Measurements from ENCODE around the gene GFRAL. TPM values are rescaled to one million over a fixed set of nuclear protein-coding genes. Genes with fewer than 3 reads are reported as not detected.

The GFRAL gene, protein sequence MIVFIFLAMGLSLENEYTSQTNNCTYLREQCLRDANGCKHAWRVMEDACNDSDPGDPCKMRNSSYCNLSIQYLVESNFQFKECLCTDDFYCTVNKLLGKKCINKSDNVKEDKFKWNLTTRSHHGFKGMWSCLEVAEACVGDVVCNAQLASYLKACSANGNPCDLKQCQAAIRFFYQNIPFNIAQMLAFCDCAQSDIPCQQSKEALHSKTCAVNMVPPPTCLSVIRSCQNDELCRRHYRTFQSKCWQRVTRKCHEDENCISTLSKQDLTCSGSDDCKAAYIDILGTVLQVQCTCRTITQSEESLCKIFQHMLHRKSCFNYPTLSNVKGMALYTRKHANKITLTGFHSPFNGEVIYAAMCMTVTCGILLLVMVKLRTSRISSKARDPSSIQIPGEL
- total RNA-seq, result not detected

DNA sequence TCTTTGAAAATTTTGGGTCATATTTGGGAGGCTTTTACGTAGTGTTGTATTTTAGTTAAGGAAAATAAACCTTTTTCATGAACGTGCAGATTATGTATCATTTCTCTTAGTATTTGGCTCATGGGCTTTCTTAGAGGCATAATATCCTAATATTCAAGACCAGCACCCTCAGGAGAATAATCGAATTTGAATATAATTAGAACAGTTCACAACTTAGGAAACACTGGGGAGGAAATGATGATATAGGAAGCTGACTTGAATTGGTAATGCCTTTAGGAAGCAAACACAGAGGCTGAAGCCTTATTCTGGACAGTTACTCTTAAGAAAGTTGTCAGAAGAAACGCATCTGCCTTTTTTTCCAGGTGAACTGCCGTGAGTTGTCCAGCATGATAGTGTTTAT lies at the start of gene GFRAL:
GFRAL (plus strand) TSS at position 301 of the 400 bp plus-strand sequence; CDS start at position 387, 86 bp downstream.
- TF ChIP-seq POLR2A (IDR thresholded peaks at IDR 0.05), result no peak
- TF ChIP-seq, protein P1, sequence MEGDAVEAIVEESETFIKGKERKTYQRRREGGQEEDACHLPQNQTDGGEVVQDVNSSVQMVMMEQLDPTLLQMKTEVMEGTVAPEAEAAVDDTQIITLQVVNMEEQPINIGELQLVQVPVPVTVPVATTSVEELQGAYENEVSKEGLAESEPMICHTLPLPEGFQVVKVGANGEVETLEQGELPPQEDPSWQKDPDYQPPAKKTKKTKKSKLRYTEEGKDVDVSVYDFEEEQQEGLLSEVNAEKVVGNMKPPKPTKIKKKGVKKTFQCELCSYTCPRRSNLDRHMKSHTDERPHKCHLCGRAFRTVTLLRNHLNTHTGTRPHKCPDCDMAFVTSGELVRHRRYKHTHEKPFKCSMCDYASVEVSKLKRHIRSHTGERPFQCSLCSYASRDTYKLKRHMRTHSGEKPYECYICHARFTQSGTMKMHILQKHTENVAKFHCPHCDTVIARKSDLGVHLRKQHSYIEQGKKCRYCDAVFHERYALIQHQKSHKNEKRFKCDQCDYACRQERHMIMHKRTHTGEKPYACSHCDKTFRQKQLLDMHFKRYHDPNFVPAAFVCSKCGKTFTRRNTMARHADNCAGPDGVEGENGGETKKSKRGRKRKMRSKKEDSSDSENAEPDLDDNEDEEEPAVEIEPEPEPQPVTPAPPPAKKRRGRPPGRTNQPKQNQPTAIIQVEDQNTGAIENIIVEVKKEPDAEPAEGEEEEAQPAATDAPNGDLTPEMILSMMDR (IDR thresholded peaks at IDR 0.05), result no peak
- H3K36me3 ChIP-seq, result no peaks in the 10 kb centered on the region
- H3K4me3 ChIP-seq, result no peak within 1 kb of the TSS
- H3K27me3 ChIP-seq, result no peaks in the 10 kb centered on the region
- no peak for DNase-seq
- intact Hi-C loops (cut with DNase I; ENCODE audit: low total_unique reads), result no loop called here
- H3K9me3 ChIP-seq, result no peaks in the 10 kb centered on the region
- no peaks in the 10 kb centered on the region for H3K4me1 ChIP-seq
- H3K27ac ChIP-seq, result no peak within 1 kb of the TSS

DNA sequence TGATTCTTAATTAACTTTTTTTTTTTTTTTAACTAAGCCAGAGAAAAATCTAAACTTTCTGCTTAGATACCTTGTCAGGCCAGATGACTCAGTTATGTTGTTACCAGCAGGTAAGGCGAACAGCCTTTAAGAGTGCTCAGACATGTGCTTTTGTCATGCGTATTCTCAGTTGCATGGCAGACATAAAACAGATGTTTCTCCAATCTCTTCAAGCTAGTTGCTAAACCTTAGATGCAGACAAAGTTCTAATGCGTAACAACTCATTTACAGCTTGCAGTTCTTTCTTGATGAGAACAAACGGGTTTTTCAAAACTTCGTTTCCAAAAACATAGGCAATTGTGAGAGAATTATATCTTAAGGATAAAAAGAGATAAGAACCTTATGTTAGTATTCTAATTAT lies 49.6 kb upstream of the GFRAL start:
- no peak overlapping the region for H3K27ac ChIP-seq
- H3K4me3 ChIP-seq, result no peak overlapping the region
- H3K4me1 ChIP-seq, result no peaks in the 10 kb centered on the region
- TF ChIP-seq, protein P1 (IDR thresholded peaks at IDR 0.05), result no peak
- TF ChIP-seq POLR2A (IDR thresholded peaks at IDR 0.05), result no peak
- no peak for DNase-seq
- peaks cover 0 to 8% of the 10 kb centered on the region in 2 donors for H3K27me3 ChIP-seq
- intact Hi-C loops (cut with DNase I; ENCODE audit: low total_unique reads), result no loop called here
- no peaks in the 10 kb centered on the region for H3K36me3 ChIP-seq
- H3K9me3 ChIP-seq, result no peaks in the 10 kb centered on the region

DNA sequence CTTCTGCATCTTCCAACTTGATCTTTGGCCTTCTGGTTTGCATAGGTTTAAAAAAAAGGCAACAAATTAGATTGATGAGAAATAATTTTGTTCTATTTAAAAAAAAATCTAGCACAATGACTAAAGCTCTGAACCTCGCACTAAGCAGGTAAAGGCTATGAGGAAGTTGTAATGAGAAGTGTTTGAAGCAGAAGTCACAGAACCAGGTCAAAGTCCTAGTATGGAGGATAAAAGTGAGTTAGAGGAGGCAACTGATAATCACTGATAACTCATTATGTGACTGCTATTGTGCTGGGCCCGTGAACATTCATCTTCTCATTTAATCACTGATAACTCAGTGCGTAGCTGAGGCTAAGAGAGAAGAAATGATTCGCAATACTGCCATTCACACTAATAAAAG lies 46.1 kb upstream of the GFRAL start:
- Histone ChIP-seq H3K36me3 (no peaks in the 10 kb centered on the region), H3K4me3 (no peak overlapping the region), H3K9me3 (no peaks in the 10 kb centered on the region), H3K4me1 (no peaks in the 10 kb centered on the region), H3K27me3 (no peaks in the 10 kb centered on the region), H3K27ac (no peak overlapping the region)
- no peak for DNase-seq
- intact Hi-C loops (cut with DNase I; ENCODE audit: low total_unique reads), result no loop called here
- TF ChIP-seq, protein P1 (IDR thresholded peaks at IDR 0.05), result no peak

DNA sequence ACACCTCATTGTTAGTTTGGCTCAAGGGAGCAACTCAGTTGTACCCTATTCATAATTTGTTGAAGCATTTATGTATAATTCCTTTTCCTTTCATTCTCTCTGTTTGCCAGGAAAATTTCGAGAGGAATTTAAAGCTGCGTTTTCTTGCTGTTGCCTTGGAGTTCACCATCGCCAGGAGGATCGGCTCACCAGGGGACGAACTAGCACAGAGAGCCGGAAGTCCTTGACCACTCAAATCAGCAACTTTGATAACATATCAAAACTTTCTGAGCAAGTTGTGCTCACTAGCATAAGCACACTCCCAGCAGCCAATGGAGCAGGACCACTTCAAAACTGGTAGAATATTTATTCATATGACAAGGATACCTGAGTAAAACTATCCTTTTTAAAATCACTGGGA lies 45.2 kb upstream of the GFRAL start:
- no peaks in the 10 kb centered on the region for H3K9me3 ChIP-seq
- TF ChIP-seq, protein P1 (IDR thresholded peaks at IDR 0.05), result no peak
- TF ChIP-seq POLR2A (IDR thresholded peaks at IDR 0.05), result no peak
- intact Hi-C loops (cut with DNase I; ENCODE audit: low total_unique reads), result no loop called here
- no peak overlapping the region for H3K27ac ChIP-seq
- no peak overlapping the region for H3K4me3 ChIP-seq
- H3K27me3 ChIP-seq, result no peaks in the 10 kb centered on the region
- H3K4me1 ChIP-seq, result no peaks in the 10 kb centered on the region
- DNase-seq, result no peak
- no peaks in the 10 kb centered on the region for H3K36me3 ChIP-seq

DNA sequence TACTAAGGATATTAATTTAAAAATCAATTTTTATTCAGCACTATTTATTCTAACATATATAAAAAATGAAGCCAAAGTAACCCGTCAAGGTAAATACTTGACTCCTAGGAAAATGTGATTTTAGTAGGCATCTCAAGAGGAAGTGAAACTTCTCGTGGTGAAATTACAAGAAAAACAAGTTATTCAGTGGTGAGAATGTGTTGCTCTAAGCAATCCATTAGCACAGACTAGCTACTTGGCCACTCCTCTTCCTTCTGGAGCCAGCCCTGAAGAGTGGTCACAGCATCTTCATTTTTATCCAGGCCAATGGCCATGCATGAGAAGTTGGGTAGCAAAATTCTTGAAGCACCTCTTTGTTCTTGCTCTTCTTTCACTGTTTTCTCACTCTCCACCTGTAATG lies 40.4 kb upstream of the GFRAL start:
- H3K27ac ChIP-seq, result no peak overlapping the region
- DNase-seq, result no peak
- no peaks in the 10 kb centered on the region for H3K9me3 ChIP-seq
- no peak overlapping the region for H3K4me3 ChIP-seq
- intact Hi-C loops (cut with DNase I; ENCODE audit: low total_unique reads), result no loop called here
- no peak for TF ChIP-seq POLR2A (IDR thresholded peaks at IDR 0.05)
- TF ChIP-seq, protein P1 (IDR thresholded peaks at IDR 0.05), result no peak
- H3K27me3 ChIP-seq, result no peaks in the 10 kb centered on the region
- H3K36me3 ChIP-seq, result no peaks in the 10 kb centered on the region
- no peaks in the 10 kb centered on the region for H3K4me1 ChIP-seq
